IMR-90 (cell line): ENCODE data around the gene ARMC3. TPM values are rescaled to one million over a fixed set of nuclear protein-coding genes. Genes with fewer than 3 reads are reported as not detected.

Experiments used
- ATAC-seq: fragments of 200-7000 bp; cut with Tn5 transposase; 2 replicates; pipeline ENCODE4 v1.9.1; 2020; ENCODE audit warnings: low read depth, mild to moderate bottlenecking, moderate library complexity
- BruUV-seq: library from RNA; stranded (reverse); fragments of 400-500 nt; replicated peaks from 2 replicates; lab custom pipeline; 2021; lab: Mats Ljungman, UMichigan
- CTCF ChIA-PET: fragments of 300-600 bp; formaldehyde crosslinking; extraction: SDS; loops from one replicate; lab custom pipeline; 2021; ENCODE audit warnings: antibody characterized with exemption; lab: Yijun Ruan, JAX
- POLR2A ChIA-PET: fragments of 300-600 bp; sonication (Branson Sonifier 250); formaldehyde crosslinking; loops from one replicate; lab custom pipeline; 2022; ENCODE audit warnings: antibody characterized with exemption; ENCODE audit not compliant: unreplicated experiment; lab: Charles Lee
- DNase-seq: peaks from one replicate; pipeline ENCODE4 v3.0.0; 2013
- H2AFZ ChIP-seq: replicated peaks from 2 replicates; pipeline ENCODE3; 2013; ENCODE audit warnings: low read length, mild to moderate bottlenecking; ENCODE audit not compliant: poor library complexity
- H2AK5ac ChIP-seq: 2 replicates; pipeline ENCODE4 v1.6.1; 2013; ENCODE audit warnings: low read depth, low read length, inconsistent platforms
- H2AK9ac ChIP-seq: replicated peaks from 2 replicates; pipeline ENCODE3; 2013; ENCODE audit warnings: mild to moderate bottlenecking, low read depth, low read length, moderate library complexity; ENCODE audit not compliant: poor library complexity
- H2BK120ac ChIP-seq: 2 replicates; pipeline ENCODE4 v1.6.1; 2013; ENCODE audit warnings: low read depth, low read length, inconsistent platforms
- H2BK15ac ChIP-seq: 3 replicates; pipeline ENCODE4 v1.6.1; 2013; ENCODE audit warnings: low read depth, low read length, inconsistent platforms
- H2BK20ac ChIP-seq: 2 replicates; pipeline ENCODE4 v1.6.1; 2013; ENCODE audit warnings: low read depth, mild to moderate bottlenecking, inconsistent platforms, low read length, moderate library complexity
- H2BK5ac ChIP-seq: 2 replicates; pipeline ENCODE4 v1.6.1; 2013; ENCODE audit warnings: mild to moderate bottlenecking, low read depth, low read length, inconsistent platforms; ENCODE audit not compliant: poor library complexity, severe bottlenecking
- H3K14ac ChIP-seq: replicated peaks from 2 replicates; pipeline ENCODE4 v1.6.1; 2013; ENCODE audit warnings: low read depth, low read length, inconsistent platforms
- H3K18ac ChIP-seq: 2 replicates; pipeline ENCODE4 v1.6.1; 2013; ENCODE audit warnings: low read depth, low read length, control low read depth
- H3K23ac ChIP-seq: 2 replicates; pipeline ENCODE4 v1.6.1; 2013; ENCODE audit warnings: low read depth, low read length, inconsistent platforms
- H3K27ac ChIP-seq: 2 replicates; pipeline ENCODE4 v1.5.1; 2013; ENCODE audit warnings: mild to moderate bottlenecking, control low read depth, low read length; ENCODE audit not compliant: insufficient read depth
- H3K27me3 ChIP-seq: 2 replicates; pipeline ENCODE4 v1.6.1; 2013; ENCODE audit warnings: low read length; ENCODE audit not compliant: control insufficient read depth, insufficient read depth
- H3K36me3 ChIP-seq: 2 replicates; pipeline ENCODE4 v1.6.1; 2013; ENCODE audit warnings: low read length, mixed read lengths; ENCODE audit not compliant: control insufficient read depth, insufficient read depth
- H3K4ac ChIP-seq: 2 replicates; pipeline ENCODE4 v1.6.1; 2013; ENCODE audit warnings: low read depth, low read length, inconsistent platforms
- H3K4me1 ChIP-seq: 2 replicates; pipeline ENCODE4 v1.6.1; 2013; ENCODE audit warnings: low read length, mixed read lengths; ENCODE audit not compliant: control insufficient read depth, insufficient read depth
- H3K4me2 ChIP-seq: 2 replicates; pipeline ENCODE4 v1.6.1; 2013; ENCODE audit warnings: low read depth, mild to moderate bottlenecking, control low read depth, low read length, moderate library complexity
- H3K4me3 ChIP-seq: 2 replicates; pipeline ENCODE4 v1.5.1; 2013; ENCODE audit warnings: low read depth, mild to moderate bottlenecking, control low read depth, low read length, moderate library complexity; ENCODE audit not compliant: insufficient read depth
- H3K56ac ChIP-seq: 2 replicates; pipeline ENCODE4 v1.6.1; 2013; ENCODE audit warnings: low read length, inconsistent platforms; ENCODE audit not compliant: insufficient read depth; ENCODE audit errors: extremely low read depth
- H3K79me1 ChIP-seq, 2 experiments: 2 replicates each; pipeline ENCODE4 v1.6.1; 2013; ENCODE audit warnings: low read length in 2 of 2, inconsistent platforms in 1 of 2, low read depth in 1 of 2
- H3K9ac ChIP-seq: 2 replicates; pipeline ENCODE4 v1.6.1; 2013; ENCODE audit warnings: low read depth, low read length, control low read depth
- H3K9me1 ChIP-seq: 2 replicates; pipeline ENCODE4 v1.6.1; 2013; ENCODE audit warnings: low read length, inconsistent platforms; ENCODE audit not compliant: insufficient read depth
- H3K9me3 ChIP-seq: 2 replicates; pipeline ENCODE4 v1.6.1; 2013; ENCODE audit warnings: low read length; ENCODE audit not compliant: control insufficient read depth, insufficient read depth
- H4K20me1 ChIP-seq: 2 replicates; pipeline ENCODE4 v1.6.1; 2013; ENCODE audit warnings: low read length, inconsistent platforms; ENCODE audit not compliant: insufficient read depth
- H4K5ac ChIP-seq: 2 replicates; pipeline ENCODE4 v1.6.1; 2013; ENCODE audit warnings: mild to moderate bottlenecking, low read depth, low read length, control low read depth
- H4K8ac ChIP-seq, 2 experiments: 2 replicates each; pipeline ENCODE4 v1.6.1; 2013; ENCODE audit warnings: low read depth in 2 of 2, low read length in 2 of 2, control low read depth in 1 of 2, inconsistent platforms in 1 of 2
- H4K91ac ChIP-seq: 2 replicates; pipeline ENCODE4 v1.6.1; 2013; ENCODE audit warnings: low read depth, low read length, inconsistent platforms; ENCODE audit not compliant: insufficient read depth
- CHD1 ChIP-seq: IDR thresholded peaks from 2 replicates; pipeline ENCODE4 v1.6.1; 2012; ENCODE audit warnings: low read depth, low read length, improper control_type of control experiment
- CTCF ChIP-seq: conservative IDR thresholded peaks from 2 replicates; pipeline ENCODE4 v1.5.1; 2012; ENCODE audit warnings: mild to moderate bottlenecking, low read depth, low read length, improper control_type of control experiment
- ELK1 ChIP-seq: fragments of 150-350 bp; IDR thresholded peaks from 2 replicates; pipeline ENCODE4 v1.6.1; 2016; ENCODE audit warnings: low read depth, mild to moderate bottlenecking, low read length, moderate library complexity, borderline replicate concordance
- NFE2L2 ChIP-seq: fragments of 150-350 bp; IDR thresholded peaks from 2 replicates; pipeline ENCODE4 v1.6.1; 2016; ENCODE audit warnings: low read depth, mild to moderate bottlenecking, low read length
- WGBS, 2 experiments: methylation state at CpG; one replicate each; pipeline versions ENCODE4 v1.1.5 to v1.1.7; 2013; ENCODE audit warnings: missing lambda C conversion rate in 2 of 2; ENCODE audit not compliant: insufficient read length in 1 of 2; ENCODE audit errors: extremely low coverage in 2 of 2; 5-methylcytosine and 5-hydroxymethylcytosine counted together
- dilution Hi-C: fragments of 300-500 bp; cut with HindIII; formaldehyde crosslinking; loops from one replicate; pipeline ENCODE4 v1.14.3; 2018; ENCODE audit warnings: low sequenced_read_pairs; ENCODE audit not compliant: unreplicated experiment
- in situ Hi-C: fragments of 300-500 bp; cut with MboI; formaldehyde crosslinking; loops from 3 replicates; pipeline ENCODE4 v1.14.3; 2019; ENCODE audit warnings: low sequenced_read_pairs, inconsistent platforms, mixed read lengths
- intact Hi-C: fragments of 100-400 bp; cut with micrococcal nuclease; formaldehyde crosslinking; loops from 2 replicates; pipeline ENCODE4 v1.10.0; 2022
- polyA plus RNA-seq, 3 experiments: library from polyadenylated mRNA; depleted of rRNA; stranded (reverse); fragments of >200 nt; gene quantifications; 2 replicates each; pipeline ENCODE4 v1.2.3, GENCODE V29; 2012; ENCODE audit warnings: low replicate concordance in 1 of 3
- total RNA-seq: library from RNA; depleted of rRNA; stranded (reverse); fragments of >200 nt; gene quantifications from 2 replicates; pipeline ENCODE4 v1.2.3, GENCODE V29; 2012

ARMC3 gene
- total and polyA plus RNA-seq, 2 of the 4 experiments (the other 2 are of a cell fraction), result not detected

- H3K4me3 ChIP-seq, result no peak overlapping the region
- H4K20me1 ChIP-seq, result no peaks in the 10 kb centered on the region
- DNase-seq, result no peak
- no peaks in the 10 kb centered on the region for H3K36me3 ChIP-seq
- no peak overlapping the region for H3K14ac ChIP-seq
- no peak overlapping the region for H3K9ac ChIP-seq
- ChIA-PET POLR2A (no interaction called here), CTCF (no interaction called here)
- H3K23ac ChIP-seq, result no peak overlapping the region
- WGBS, 2 experiments, result no CpG with 5 or more reads among the region's 1 CpG
- H3K4ac ChIP-seq, result no peak overlapping the region
- dilution Hi-C loops, result no loop called here
- no peaks in the 10 kb centered on the region for H3K79me1 ChIP-seq
- H3K27me3 ChIP-seq, result peaks cover 6% of the 10 kb centered on the region; the same call in 1 of the 2 replicates
- no peak overlapping the region for H2BK20ac ChIP-seq
- intact Hi-C loops, result loop anchor here (2.0 kb wide), 1 partner anchor 404 kb away; no protein-coding TSS in a partner anchor
- no peak overlapping the region for H3K18ac ChIP-seq
- no peak overlapping the region for H2BK120ac ChIP-seq
- H2AK5ac ChIP-seq, result no peak overlapping the region
- H3K4me2 ChIP-seq, result no peak overlapping the region
- H2BK5ac ChIP-seq, result no peak overlapping the region
- ATAC-seq, result no peak
- H2AFZ ChIP-seq, result no peak overlapping the region
- TF ChIP-seq CTCF, result no peak
- no peak for TF ChIP-seq CHD1
- no peak for TF ChIP-seq ELK1
- TF ChIP-seq NFE2L2, result no peak
- no peak overlapping the region for H3K56ac ChIP-seq
- no peaks in the 10 kb centered on the region for H3K9me1 ChIP-seq
- in situ Hi-C loops, result loop anchor here (25.0 kb wide), 1 partner anchor 1492 kb away; no protein-coding TSS in a partner anchor
- no peak overlapping the region for H3K27ac ChIP-seq
- no peaks in the 10 kb centered on the region for H3K9me3 ChIP-seq
- no peak overlapping the region for H2BK15ac ChIP-seq
- no peak overlapping the region for H4K8ac ChIP-seq
- H4K5ac ChIP-seq, result no peak overlapping the region
- no TSS peak for BruUV-seq
- no peak overlapping the region for H2AK9ac ChIP-seq
- H3K4me1 ChIP-seq, result no peaks in the 10 kb centered on the region
- no peak overlapping the region for H4K91ac ChIP-seq
These were observed 51.1 kb downstream of the ARMC3 start for GRCh38 chr10:22978918-22979317.
